ENCODE data around the gene YBX3.

GRCh38 chr12:10715491-10715890, 7.6 kb downstream of the YBX3 start:
- TF ChIP-seq, protein P1, sequence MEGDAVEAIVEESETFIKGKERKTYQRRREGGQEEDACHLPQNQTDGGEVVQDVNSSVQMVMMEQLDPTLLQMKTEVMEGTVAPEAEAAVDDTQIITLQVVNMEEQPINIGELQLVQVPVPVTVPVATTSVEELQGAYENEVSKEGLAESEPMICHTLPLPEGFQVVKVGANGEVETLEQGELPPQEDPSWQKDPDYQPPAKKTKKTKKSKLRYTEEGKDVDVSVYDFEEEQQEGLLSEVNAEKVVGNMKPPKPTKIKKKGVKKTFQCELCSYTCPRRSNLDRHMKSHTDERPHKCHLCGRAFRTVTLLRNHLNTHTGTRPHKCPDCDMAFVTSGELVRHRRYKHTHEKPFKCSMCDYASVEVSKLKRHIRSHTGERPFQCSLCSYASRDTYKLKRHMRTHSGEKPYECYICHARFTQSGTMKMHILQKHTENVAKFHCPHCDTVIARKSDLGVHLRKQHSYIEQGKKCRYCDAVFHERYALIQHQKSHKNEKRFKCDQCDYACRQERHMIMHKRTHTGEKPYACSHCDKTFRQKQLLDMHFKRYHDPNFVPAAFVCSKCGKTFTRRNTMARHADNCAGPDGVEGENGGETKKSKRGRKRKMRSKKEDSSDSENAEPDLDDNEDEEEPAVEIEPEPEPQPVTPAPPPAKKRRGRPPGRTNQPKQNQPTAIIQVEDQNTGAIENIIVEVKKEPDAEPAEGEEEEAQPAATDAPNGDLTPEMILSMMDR (IDR thresholded peaks at IDR 0.05) = no peak
- TF ChIP-seq POLR2AphosphoS5 (IDR thresholded peaks at IDR 0.05) (no peak), EP300 (IDR thresholded peaks at IDR 0.05) (no peak)
